Esophagus squamous epithelium (tissue), 4 donors: ENCODE data around the gene ZNF610.

ENCODE experiments used
- POLR2A ChIP-seq, 4 donors: fragments of 450-650 bp; IDR thresholded peaks; one replicate each; pipeline ENCODE4 v1.6.1; 2017; ENCODE audit warnings: antibody characterized with exemption in 4 of 4, mild to moderate bottlenecking in 4 of 4, moderate library complexity in 3 of 4
- TF ChIP-seq, protein P1 (sequence below), 6 experiments: fragments of 450-650 bp in 4 of 6; fragments of 200-600 bp in 2 of 6; sonication (generic) in 2 of 6; IDR thresholded peaks; one replicate each; pipeline ENCODE4 v1.5.1; 2016 to 2019; ENCODE audit warnings: antibody characterized with exemption in 6 of 6, mild to moderate bottlenecking in 4 of 6, moderate library complexity in 4 of 6

DNA sequence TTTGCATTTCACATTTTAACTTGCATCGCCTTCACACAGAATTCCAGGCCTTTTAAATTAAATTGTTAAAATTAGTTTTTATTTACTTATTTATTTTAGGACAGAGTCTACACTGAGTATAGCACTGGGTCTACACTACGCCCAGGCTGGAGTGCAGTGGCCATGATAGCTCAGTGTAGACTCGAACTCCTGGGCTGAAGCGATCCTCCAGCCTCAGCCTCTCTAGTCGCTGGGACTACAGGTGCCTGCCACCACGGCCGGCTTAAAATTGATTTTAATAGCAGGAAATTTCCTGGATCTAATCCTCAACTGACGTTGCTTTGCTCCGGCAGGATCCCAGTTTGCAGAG lies 301 bp upstream of the ZNF610 start:
- TF ChIP-seq POLR2A (IDR thresholded peaks at IDR 0.05) = no peak
- TF ChIP-seq, protein P1, sequence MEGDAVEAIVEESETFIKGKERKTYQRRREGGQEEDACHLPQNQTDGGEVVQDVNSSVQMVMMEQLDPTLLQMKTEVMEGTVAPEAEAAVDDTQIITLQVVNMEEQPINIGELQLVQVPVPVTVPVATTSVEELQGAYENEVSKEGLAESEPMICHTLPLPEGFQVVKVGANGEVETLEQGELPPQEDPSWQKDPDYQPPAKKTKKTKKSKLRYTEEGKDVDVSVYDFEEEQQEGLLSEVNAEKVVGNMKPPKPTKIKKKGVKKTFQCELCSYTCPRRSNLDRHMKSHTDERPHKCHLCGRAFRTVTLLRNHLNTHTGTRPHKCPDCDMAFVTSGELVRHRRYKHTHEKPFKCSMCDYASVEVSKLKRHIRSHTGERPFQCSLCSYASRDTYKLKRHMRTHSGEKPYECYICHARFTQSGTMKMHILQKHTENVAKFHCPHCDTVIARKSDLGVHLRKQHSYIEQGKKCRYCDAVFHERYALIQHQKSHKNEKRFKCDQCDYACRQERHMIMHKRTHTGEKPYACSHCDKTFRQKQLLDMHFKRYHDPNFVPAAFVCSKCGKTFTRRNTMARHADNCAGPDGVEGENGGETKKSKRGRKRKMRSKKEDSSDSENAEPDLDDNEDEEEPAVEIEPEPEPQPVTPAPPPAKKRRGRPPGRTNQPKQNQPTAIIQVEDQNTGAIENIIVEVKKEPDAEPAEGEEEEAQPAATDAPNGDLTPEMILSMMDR (IDR thresholded peaks at IDR 0.05) = no peak
